ENCODE results near the gene DUSP1.

DNA sequence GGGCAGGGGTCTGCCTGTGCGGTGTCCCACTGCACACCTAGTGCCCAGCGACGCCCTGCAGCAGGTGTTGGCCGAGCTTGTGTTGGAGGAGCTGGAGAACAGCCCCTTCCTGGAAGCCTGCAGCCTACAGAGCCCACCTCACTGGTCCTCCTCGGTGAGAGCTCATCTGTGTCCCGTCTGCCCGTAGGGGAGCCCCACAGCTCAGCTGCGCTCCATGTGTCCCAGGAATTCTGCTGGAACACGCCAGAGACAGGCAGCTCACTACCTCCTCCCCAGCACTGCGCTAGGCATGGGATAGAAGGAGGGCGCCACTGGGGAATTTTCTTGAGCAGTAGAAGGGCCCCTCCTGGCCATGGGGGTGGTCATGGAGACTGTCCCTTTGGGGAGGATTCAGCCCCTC, 44.0 kb downstream of the DUSP1 start:
- TF ChIP-seq, protein P1, sequence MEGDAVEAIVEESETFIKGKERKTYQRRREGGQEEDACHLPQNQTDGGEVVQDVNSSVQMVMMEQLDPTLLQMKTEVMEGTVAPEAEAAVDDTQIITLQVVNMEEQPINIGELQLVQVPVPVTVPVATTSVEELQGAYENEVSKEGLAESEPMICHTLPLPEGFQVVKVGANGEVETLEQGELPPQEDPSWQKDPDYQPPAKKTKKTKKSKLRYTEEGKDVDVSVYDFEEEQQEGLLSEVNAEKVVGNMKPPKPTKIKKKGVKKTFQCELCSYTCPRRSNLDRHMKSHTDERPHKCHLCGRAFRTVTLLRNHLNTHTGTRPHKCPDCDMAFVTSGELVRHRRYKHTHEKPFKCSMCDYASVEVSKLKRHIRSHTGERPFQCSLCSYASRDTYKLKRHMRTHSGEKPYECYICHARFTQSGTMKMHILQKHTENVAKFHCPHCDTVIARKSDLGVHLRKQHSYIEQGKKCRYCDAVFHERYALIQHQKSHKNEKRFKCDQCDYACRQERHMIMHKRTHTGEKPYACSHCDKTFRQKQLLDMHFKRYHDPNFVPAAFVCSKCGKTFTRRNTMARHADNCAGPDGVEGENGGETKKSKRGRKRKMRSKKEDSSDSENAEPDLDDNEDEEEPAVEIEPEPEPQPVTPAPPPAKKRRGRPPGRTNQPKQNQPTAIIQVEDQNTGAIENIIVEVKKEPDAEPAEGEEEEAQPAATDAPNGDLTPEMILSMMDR (IDR thresholded peaks at IDR 0.05 in 8 of 11, conservative IDR thresholded peaks at IDR 0.05 in 3 of 11) = no peak
- TF ChIP-seq POLR2AphosphoS5 (IDR thresholded peaks at IDR 0.05) = no peak
- no peak for TF ChIP-seq POLR2A (IDR thresholded peaks at IDR 0.05)

All from spleen (tissue), 7 donors.